Occipital lobe (tissue), 2 donors: Measurements from ENCODE around the gene MRPL44. TPM values are rescaled to one million over a fixed set of nuclear protein-coding genes. Genes with fewer than 3 reads are reported as not detected.
"Not testable (repeated sequence)": the region's sequence is repeated elsewhere in the genome, so short reads cannot be mapped to it uniquely, and the experiment has no call there.

Experiments
- DNase-seq: peaks from one replicate; lab custom pipeline; 2025; lab: John Stamatoyannopoulos, UW
- total RNA-seq: library from RNA; depleted of rRNA; stranded (reverse); fragments of >200 nt; gene quantifications from one replicate; pipeline ENCODE4 v1.2.3, GENCODE V29; 2014

Gene MRPL44
- total RNA-seq, 1 donor from 2014 or later: 80.2 TPM

DNA sequence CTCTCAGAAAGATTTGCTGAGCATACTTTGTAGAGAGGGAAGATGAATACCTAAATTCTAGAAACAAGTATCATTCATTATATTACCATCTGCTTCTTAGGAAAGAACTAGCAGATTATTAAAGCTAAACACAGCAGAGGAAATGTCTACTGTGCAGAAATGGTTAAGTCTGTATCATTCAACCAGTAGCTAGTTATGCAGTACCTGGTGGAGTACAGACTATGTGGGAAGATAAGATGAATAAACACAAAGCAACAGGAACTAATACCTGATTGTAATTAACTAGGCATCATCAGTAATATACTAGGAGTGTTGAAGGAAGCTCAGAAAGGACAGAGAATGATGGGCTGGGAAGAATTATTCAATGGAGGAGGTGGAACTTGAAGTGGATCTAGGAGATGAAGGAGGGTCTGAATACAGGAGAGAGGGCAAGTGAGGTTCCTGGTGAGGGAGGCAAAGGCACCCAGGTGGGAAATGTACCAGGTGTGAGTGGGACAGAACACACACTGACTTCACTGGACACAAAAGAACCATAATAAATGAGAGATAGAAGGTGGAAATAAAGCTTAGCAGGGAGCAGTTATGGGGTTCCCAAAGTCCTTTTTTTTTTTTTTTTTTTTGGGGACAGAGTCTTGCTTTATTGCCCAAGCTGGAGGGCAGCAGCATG is 21.7 kb upstream of the MRPL44 start:
- DNase-seq: no peak

DNA sequence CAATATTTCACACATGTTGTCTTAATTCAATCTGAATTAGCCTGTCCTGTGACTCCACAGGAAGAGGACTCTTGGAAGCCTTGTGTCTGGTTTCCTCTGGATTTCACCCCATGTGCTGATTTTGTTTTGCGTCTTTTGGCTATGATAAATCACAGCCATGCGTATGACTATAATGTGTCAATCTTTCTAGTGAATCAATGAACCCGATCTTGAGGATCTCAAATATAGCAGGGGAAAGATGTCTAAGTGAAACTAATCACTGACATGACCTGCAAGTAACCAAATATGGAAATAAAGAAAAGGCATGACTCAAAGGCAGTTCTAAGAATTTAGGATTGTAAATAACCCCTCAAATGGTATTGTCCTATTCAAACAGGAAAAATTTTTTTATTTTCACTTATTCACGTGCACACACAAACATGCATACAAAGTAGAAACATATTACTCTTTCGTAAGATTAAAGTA is 20.4 kb upstream of the MRPL44 start:
- no peak for DNase-seq

DNA sequence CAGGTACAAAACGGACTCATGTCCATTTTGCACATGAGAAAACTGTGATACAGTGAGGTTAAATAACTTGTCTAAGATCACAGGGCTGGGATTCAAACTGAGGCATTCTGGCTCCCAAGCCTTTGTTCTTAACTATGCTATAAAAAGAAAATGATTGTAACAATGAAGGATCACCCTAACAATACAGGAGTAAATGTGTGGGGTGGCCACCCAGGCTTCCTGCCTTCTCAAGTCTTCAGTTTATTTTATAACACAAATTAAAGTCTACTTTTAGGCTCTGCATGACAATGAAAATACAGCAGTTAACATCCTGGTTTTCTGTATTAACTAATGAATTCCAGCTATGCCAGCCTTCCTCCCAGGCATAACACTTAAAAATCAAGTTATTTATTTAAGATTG is 19.7 kb upstream of the MRPL44 start:
- no peak for DNase-seq

DNA sequence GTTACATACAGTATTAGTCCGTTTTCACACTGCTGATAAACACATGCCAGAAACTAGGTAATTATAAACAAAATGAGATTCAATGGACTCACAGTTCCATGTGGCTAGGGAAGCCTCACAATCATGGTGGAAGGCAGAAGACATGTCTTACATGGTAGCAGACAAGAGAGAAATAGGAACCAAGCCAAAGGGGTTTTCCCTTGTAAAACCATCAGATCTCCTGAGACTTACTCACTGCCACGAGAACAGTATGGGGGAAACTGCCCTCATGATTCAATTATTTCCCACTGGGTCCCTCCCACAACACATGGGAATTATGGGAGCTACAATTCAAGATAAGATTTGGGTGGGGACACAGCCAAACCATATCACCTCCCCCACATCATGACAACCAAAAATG is 17.8 kb upstream of the MRPL44 start:
- not testable (repeated sequence) for DNase-seq

DNA sequence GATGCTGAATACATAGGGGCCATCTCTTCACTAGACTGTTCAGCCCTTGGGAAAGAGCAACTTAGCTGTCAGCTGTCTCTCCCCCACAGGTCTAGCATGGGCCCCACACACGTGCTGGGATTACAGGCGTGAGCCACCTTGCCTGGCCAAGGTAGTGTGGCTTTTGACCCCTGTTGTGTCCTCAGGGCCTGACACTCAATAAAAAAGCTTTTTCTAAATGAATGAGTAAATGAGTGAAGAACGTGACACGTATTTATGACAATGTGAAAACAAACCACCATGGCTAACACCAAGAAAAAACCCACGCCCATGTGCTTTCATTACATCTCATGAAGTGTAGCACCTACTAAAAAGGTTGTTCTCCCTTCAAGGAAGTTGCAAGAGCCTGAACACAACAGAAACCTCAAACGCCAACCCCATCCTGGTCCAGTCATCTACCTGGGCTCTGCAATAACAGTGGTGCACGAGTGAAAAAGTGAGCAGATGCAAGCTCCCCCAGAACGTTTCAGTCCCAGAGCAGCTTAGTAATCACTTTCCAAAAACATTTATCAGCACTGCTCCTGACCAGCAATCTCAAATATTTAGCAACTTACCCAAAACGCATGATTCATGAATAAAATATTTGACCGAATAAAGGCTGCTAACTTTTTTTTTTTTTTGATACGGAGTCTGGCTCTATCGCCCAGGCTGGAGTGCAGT is 15.5 kb upstream of the MRPL44 start:
- DNase-seq: no peak

DNA sequence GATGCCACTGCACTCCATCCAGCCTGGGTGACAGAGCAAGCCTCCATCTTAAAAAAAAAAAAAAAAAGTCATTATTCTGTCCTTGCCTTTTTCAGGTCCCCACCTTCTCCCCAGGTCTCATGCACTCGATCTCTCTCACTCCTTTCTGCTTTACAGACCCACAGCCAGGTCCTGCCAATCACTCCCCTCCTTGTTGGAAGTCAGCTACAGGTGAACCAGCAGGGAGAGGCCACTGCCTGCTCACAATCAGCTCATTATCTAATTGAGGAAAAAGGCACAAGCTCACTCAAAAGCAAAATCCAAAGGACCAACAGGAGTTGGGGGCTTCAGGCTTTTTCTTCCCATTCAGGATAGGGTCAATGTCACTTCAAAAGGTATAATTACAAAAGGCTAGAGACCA is 14.1 kb upstream of the MRPL44 start:
- DNase-seq: no peak

DNA sequence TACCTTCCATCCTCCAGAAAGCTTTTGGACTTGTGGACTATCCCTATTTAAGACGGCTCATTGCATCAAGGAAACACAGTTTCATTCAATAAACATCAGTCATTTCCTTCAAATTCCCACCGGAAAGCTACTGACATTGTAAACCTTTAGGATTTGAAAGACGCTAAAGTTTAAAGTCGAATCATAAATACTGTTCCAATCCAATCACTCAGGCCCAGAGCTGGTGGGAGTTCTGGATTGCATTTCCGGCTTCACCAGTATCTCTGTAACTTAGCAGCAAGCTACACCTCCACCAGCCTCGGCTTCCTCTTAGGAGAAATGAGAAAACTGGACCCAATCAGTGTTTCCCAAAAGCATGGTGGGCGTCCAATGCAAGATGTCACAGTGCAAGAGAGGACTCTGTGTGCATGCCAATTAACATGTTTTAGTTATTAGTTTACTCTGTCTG is 13.7 kb upstream of the MRPL44 start:
- no peak for DNase-seq

DNA sequence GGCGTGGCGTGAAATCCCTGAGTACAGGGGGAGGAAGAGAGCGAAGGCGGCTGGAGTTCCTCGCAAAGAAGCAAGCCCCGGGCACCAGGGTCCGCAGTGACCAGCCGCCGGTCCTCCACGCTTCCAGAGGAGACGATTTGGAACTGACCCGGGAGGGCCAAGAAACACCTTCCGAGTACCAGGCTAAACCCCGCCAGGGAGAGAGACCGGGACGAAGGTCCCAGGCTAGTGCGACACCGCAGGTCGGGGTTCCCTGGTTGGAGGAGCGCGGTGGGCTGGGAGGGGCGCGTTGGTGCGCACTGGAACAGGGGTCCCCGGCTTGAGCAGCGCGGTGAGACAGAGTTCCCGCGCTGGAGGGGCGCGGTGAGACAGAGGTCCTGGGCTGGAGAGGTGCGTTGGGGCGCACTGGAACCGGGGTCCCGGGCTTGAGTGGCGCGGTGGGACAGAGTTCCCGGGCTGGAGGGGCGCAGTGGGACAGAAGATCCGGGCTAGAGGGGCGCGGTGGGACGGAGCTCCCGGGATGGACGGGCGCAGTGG is 13.0 kb upstream of the MRPL44 start:
- peak; percentile 32 for DNase-seq

DNA sequence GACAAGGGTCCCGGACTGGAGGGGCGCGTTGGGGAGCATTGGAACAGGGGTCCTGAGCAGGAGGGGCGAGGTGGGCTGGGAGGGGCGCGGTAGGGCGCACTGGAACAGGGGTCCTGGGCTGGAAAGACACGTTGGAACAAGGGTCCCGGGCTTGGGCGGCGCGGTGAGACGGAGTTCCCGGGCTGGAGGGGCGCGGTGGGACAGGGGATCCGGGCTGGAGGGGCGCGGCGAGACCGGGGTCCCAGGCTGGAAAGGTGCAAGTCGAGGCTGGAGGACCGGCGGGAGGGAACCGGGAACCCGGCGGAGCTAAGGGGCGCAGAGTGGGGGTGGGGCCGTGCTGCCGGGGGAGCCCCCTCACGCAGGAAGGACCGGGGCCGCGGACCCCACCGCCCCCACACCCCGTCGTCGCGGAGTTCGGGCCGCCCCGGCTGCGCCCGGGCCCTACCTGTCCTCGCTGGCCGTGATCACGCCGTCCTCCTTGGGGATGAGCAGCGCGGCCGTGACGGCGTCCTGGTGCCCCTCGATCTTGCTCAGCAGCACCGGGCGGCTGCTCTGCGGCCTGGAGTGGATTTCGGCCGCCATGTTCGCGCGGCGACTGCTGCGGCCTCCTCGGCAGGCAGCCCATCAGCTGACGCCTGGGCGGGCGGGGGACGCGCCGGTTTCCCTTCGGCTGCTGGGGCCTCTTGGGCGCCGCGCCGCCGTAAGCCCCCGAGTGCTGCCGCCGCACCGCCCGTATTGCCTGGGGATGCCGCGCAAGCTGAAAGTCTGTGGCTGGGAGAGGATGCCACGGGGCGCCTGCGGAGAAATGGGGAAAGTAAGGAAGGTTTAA is 12.3 kb upstream of the MRPL44 start, which contains the start of gene WDFY1:
TSS of gene WDFY1 (minus strand) at position 633 of the 829 bp plus-strand sequence. CDS start at position 582, 51 bp downstream.
- DNase-seq: peak; percentile 86

DNA sequence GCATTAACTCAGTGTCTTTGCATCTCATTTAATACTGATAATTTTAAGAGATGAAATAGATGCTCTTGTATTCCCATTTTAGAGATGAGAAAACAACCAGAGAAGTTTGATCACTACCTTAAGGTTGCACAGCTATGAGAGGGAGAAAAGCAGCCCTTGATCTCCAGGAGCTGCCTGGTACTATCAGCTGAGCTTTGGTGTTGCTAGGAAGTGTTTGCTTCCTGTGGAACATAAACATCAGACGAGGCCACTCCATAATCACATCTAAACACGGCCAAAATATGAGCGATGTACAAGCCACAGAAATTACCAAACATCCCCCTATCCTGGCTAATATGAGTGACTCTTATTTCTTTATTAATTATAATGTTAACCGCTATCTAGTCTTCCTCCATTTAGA is 11.5 kb upstream of the MRPL44 start:
- no peak for DNase-seq

DNA sequence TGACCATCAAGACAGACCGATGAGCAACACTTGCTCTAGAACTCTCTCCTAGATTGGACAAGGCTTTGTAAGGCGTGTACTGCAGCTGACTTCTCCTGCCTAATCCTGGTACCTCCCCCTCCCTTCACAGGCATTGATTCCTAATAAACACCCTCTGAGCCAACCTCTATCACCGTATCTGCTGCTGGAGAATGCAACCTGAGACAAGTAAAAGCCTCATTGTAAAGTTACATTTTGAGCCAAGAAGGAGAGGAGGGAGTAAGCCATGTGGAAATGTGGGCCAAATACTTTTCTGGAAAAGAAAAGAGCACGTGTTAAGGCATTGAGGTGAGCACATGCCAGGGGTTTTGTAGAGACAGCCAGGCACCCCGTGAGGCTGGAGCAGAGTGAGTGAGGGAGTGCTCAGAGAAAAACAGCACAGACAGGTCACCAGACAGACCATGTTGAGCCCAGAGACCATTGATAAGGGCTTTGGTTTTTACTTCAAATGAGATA is 9.5 kb upstream of the MRPL44 start:
- no peak for DNase-seq

DNA sequence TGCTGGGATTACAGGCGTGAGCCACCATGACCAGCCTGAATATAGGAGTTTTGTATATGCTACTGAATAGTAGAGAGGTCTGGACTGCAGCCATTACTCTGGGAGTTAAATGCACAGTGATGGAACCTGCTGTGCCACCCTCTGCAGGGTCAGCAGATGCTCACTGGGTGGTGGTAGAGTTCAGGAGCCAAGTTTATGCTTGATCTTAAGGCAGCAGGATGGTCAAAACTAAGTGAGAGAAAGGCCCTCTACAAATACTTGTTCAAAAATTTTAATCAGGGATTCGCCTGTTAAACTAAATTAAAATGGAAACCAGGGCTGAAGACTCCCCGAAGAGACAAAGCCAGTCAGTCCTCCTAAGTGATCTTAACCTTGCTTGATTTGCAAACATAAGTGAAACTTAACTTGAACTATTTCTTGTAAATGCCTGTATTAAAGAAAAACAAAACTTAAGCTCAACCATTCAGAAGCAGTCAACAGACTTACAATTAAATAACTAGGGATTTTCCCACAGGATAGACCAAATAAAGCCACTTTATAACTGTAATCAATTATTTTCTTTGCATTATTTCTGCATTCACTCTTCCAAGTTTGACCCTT is 7.9 kb upstream of the MRPL44 start:
- no peak for DNase-seq

DNA sequence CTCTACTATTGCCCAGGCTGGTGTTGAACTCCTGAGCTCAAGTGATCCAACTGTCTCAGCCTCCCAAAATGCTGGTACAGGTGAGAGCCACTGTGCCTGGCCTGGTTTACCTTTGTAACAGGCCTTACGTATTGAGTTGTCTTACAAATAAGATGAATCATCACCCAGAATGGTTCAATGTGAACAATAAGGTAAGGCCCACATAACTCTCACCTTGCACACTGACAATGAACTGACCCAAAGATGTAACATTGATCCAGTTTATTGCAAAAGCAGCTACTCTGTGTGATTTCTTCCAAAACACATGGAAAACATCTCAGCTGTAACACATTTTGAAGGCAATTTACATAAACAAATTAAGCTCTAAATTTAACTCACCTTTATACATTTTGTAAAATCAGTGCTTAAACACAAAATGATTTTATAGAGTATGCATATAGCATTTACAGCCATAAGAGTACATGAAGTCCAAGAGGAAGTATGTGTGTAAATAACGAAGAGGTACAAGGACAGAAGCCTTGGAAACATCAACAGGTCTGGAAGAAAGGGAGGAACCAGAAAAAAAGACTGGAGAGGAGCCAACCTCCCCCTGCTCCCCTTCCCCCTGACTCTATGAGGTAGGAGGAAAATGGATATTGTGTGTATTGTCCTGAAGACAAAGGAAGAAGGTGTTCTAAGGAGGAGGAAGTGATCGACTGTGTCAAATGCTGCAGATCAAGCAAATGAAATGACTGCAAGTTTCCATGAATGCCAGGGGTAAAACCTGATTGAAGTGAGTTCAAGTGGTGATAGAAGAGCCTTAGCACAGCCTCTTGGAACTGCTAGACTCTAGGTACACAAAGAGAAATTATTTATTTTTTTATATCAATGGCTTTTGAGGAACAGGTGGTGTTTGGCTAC is 6.6 kb upstream of the MRPL44 start:
- no peak for DNase-seq

DNA sequence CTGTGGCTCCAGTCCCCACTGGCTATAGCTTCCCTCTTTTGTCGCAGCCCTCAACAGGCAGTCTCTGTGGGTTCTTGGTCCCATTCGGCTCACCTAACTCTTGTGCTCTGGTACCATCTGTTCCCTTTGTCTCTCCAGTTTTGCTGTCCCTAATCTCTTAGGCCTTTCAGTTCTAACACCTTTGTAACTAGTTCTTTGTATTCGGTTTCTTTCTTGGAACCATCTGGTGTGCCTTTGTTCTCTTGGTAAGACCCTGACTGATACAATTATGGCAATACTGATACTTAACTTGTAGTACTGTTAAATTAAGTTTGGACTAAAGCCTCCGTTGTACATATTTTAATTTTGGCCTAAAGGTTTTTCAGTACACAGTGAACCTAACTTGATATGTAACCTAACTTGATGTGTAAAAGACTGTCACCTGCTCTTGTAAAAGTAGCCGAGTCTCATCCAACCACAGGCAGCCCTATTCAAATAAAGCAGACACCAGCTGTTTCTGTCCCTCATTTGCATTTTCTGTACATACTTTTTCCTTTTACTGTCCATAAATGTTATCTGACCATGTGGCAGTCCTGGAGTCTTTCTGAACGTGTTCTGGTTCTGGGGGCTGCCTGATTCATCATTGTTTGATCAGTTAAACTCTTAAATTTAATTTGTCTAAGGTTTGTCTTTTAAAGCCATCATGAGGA is 4.8 kb upstream of the MRPL44 start:
- DNase-seq: no peak

DNA sequence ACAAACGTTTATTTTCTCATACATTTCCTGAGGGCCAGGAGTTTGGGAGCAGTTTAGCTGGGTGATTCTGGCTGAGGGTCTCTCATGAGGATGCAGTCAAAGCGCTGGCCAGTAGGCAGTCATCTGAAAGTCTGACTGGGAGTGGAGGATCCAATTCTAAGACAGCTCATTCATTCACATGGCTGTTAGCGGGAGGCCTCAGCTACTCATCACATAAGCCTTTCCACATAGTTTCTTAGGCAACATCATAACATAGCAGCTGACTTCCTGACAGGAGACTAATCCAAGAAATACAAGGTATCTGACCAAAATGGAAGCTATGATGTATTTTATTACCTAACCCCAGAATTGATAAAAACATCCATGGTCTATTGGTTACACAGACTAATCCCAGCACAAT is 2.9 kb upstream of the MRPL44 start:
- DNase-seq: no peak

DNA sequence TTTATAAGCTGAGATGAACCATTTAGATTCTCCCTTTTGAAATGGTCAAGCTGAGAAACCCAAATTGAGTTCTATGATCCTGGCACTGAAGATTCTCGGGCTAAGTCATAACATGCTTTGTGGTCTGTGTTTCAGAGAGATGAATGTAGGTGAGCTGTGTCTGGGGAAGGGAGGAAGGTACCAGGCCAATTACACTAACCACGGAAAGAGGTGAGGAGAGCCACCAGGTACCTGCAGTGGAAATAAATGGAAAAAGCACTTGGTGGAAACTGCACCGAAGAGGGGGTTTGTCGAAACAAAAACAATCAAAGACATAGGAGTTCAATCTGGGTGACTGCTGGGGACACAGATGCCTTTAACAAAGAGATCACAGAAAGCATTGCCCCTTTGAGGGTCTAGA is 963 bp upstream of the MRPL44 start:
- DNase-seq: no peak

DNA sequence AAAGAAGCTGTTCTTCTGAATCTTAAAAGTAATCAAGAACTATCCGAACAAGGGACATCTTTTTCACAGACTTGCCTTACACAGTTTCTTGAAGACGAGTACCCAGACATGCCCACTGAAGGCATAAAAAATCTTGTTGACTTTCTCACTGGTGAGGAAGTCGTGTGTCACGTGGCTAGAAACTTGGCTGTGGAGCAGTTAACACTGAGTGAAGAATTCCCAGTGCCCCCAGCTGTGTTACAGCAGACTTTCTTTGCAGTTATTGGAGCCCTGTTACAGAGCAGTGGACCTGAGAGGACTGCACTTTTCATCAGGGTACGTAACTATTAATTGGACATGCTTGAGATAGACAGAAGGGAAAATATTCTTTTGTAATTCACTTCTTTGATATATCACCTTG is 2.4 kb downstream of the MRPL44 start:
- no peak for DNase-seq

DNA sequence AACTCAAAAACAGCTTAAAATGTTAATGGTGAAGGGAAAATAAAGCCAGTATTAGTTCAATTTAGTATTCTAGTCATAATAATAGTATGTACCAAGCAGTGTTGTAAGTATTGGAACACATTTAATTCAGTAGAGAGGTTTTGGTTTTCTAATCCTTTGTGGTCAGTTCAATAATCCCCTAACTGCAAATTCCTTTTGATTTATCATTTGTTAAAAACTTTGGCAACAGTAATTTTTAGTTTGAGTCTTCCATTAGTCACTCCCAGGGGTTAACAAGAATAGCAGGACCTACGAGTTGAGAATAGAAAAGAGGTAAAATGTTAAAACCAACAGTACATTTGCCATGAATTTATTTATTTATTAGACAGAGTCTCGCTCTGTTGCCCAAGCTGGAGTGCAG is 10.7 kb downstream of the MRPL44 start:
- no peak for DNase-seq

DNA sequence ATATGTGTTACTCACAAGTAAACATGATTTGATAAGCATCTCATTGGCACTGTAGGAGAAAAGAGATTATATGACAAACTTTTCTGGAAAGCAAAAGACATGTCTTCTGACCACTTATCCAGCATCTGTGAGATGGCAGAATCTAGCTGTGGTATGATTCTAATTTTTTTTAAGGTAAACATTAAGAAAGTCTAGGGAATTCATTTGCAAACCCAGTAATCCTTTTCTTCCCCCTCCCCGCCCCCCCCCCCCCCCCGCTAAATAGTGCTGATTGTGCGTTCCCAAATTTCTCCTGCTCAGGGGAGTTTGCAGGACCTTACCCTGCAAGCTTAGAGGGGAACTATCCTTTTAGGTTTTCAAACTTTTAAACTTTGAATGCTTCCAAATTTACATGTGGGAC is 12.1 kb downstream of the MRPL44 start:
- no peak for DNase-seq

DNA sequence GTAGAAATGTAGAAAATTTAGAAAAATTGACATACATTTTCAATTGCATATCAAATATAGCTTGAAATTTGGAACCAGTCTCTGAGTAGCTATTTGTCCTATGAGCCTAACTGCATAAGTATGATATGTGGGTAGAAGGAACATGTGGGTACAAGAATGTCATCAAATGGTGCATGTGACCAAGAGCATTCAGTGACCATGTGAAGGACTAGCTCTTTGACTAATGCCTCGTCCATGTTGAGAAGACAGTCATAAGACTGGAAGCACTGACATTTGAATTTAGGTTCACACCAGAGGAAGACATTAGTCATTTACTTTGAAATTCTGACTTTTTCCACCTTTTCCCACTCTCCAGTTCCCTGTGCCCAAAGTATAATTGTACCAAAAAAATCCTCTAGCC is 12.6 kb downstream of the MRPL44 start:
- DNase-seq: no peak
